D721Med (cell line): ENCODE data around the gene CCHCR1.

Source experiments
- DNase-seq: peaks from one replicate; pipeline ENCODE4 v3.0.0; 2011; ENCODE audit warnings: low spot score; ENCODE audit not compliant: insufficient read length
- FAIRE-seq: peaks from 2 replicates; lab custom pipeline; 2011; peaks lifted over from hg19 to GRCh38; lab: Jason Lieb, UNC
- TF ChIP-seq, protein P1 (sequence below): IDR thresholded peaks from 2 replicates; pipeline ENCODE4 v1.5.1; 2012; ENCODE audit warnings: mild to moderate bottlenecking, control low read depth; ENCODE audit not compliant: insufficient read depth; ENCODE audit errors: missing control alignments

The CCHCR1 gene

DNA sequence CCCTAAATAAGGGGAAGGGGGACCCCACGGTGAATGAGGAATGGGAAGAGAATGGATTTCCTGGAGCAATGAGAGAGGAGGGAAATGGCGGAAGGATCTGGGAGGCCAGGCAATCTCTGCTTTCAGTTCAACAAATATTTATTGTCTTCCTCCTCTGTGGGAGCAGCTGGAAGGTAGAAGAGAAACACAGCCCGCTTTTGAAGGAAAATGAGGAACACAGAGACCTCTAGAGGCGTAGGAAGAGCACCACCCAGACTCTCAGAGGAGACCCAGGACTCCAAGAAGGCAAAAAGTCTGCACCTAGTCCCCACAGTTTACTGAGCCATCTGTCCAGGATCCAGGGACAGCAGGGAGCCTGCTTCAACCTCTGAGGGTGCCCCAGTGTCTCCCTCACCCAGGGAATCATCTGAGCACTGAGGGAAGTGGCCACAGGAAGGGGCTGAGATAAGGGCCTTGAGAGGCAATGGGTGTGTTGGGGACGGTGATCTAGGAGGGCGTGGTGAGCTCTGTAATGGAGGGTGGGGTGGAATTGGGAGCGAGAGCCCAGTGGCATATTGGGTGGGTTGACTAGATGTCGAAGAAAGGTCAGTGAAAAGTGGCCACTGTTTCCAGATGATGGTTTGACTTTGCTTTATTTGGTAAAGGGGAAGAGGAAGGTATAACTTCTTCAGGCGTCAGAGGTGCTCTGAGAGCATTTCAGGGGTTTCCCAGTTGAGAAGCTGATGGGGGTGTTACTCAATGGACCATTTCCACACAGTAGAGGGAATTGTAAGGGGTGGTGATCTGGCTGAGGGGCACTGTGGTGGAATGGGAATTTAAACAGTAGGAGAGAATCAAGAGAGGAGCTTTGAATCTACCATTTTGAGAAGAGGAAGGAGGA, 42.4 kb downstream of the CCHCR1 start:
- TF ChIP-seq, protein P1, sequence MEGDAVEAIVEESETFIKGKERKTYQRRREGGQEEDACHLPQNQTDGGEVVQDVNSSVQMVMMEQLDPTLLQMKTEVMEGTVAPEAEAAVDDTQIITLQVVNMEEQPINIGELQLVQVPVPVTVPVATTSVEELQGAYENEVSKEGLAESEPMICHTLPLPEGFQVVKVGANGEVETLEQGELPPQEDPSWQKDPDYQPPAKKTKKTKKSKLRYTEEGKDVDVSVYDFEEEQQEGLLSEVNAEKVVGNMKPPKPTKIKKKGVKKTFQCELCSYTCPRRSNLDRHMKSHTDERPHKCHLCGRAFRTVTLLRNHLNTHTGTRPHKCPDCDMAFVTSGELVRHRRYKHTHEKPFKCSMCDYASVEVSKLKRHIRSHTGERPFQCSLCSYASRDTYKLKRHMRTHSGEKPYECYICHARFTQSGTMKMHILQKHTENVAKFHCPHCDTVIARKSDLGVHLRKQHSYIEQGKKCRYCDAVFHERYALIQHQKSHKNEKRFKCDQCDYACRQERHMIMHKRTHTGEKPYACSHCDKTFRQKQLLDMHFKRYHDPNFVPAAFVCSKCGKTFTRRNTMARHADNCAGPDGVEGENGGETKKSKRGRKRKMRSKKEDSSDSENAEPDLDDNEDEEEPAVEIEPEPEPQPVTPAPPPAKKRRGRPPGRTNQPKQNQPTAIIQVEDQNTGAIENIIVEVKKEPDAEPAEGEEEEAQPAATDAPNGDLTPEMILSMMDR = no peak
- no peak for FAIRE-seq
- DNase-seq = no peak

DNA sequence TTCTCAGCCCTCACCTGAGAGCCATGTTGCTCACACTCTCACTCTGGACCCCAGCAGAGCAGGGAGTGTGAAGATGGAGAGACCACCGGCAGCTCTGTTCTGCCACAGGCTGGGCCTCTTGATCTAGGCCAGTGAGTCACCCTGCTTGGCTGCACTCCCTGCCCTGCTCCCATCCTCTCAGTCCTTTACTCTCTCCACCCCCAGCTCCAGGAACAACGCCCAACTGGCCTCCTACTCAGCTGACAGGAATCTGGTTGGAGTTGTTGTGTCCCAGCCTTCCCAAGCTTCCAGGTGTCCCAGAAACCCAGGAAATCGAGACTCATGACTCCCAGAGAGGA, 43.1 kb downstream of the CCHCR1 start, which contains the start of gene PSORS1C1:
PSORS1C1 (plus strand) TSS at position 260 of the 338 bp plus-strand sequence. CDS start 14,833 bp downstream, outside the sequence.
- TF ChIP-seq, protein P1 = no peak
- no peak for DNase-seq
- no peak for FAIRE-seq

DNA sequence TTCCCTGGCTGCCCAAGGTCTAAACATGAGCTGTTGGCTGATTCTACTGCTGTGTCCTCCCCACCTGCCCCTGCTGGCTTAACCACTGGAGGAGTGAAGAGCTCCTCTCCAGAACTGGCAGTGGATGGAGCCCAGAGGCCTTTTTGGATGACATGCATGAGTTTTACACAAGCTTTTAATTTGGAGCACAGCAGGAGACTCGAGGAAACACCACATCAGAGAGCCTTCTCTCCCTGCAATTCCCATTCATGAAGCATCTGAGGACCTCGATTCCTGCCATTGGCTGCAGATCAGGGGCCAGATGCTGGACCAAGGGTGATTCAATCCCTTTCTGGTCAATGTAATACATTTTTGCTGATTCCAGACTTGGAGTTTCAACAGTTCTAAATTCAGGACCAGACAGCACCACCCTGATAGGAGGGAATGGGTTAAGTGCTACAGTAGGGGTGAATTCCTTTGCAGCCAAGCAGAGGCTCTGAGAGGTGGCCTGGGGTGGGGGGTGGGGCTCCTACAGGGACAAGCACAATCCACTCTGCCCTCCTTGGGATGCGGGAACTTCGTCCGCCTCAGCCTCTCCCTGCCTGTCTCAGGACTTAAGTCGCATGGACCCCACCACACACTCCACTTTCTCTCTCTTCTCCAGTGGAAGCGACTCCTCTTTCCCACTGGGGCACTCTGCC, 43.6 kb downstream of the CCHCR1 start:
- TF ChIP-seq, protein P1 = no peak
- no peak for FAIRE-seq
- DNase-seq = no peak

DNA sequence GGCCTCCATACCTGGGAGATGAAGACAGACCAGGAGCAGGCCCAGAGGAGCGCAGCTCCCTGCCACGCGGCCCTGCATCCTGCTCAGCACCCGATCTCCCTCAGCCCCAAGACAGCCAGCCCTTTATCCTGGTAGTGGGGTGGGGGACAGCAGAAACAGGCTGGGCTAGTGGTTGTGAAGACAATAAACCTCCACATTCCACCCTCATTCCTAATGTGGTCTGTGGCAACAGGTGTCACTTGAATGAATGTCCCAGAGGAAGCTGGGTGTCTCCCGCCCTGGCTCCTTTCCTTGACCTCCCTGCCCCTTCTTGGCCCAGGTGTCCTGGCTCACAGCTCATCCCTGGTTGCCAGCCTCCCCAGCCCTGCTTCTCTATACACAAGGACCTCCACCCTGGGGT, 45.1 kb downstream of the CCHCR1 start, which contains the start of gene C6orf15:
C6orf15 (minus strand) TSS at position 98 of the 400 bp plus-strand sequence; CDS start at position 78, 20 bp downstream.
- DNase-seq (no peak), FAIRE-seq (no peak)
- TF ChIP-seq, protein P1 = no peak

DNA sequence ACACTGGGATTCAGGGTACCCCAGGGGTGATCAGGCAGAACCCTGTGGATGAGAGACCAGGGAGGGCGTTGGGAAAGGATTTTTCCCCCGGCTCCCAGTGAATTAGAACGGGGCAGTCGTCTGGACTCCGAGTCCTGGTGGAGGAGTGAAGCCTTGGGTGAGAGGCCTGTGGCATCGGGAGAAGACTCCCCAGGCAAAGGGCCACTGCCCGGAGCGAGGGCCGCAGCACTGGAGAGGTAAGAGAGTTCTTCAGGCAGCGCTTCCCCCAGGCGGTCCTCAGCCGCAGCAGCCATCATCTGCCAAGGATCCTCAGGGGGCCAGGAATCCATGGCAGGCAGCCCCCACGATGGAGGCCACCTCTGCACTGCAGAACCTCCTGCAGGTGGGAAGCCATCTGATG, 45.9 kb downstream of the CCHCR1 start:
- FAIRE-seq (no peak), DNase-seq (no peak)
- TF ChIP-seq, protein P1 = no peak

DNA sequence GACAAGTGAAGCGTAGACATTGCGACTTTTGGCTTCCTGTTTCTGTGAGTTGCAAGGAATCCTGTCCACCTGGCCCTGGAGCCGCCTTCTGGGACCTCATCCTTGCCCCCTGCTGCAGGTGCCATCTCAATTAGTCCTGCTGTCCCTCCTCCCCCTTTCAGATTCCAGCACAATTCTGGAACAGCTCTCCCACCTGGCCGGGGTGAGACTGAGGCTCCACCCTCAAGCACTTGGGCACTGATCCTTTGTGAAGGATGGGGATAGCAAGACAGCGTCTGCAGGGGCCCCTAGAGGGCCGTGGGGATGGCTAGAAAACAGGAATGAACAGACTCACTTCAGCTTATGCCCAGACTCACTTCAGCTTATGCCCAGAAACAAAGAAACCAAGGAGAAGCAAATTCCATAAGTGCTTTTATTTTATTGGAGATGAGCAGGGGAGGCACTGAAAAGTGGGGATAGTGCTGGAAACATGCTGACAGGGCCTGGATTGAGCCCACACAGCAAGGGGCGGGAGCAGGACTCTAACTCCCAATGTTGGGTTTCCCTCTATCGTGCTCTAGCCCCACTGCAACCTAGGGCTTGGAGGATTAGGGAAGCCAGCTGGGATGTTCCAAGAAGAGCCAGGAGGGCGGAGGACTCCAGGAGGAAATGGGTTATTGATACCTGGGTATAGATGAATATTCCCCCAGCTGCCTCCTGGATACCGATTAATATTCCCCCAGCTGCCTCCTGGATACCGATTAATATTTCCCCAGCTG, 46.6 kb downstream of the CCHCR1 start:
- FAIRE-seq (no peak), DNase-seq (no peak)
- TF ChIP-seq, protein P1 = no peak
